Right lobe of liver (tissue), 6 donors: ENCODE results near the gene SHC3. TPM values are rescaled to one million over a fixed set of nuclear protein-coding genes. Genes with fewer than 3 reads are reported as not detected.
A peak's percentile ranks its signal among the peaks of the same experiment; 100 is the strongest.

Experiments
- ATAC-seq, 4 donors: fragments of 200-7000 bp; cut with Tn5 transposase; one replicate each; pipeline ENCODE4 v1.9.1; 2020; ENCODE audit warnings: mild to moderate bottlenecking in 4 of 4, moderate library complexity in 4 of 4
- DNase-seq, 3 donors: peaks; one replicate each; pipeline ENCODE4 v3.0.0-alpha.2; 2020
- H3K27ac ChIP-seq, 3 donors: fragments of 200-600 bp; one replicate each; pipeline ENCODE4 v1.8.0; 2022
- H3K27me3 ChIP-seq, 2 donors: fragments of 200-600 bp; one replicate each; pipeline ENCODE4 v1.8.0; 2022
- H3K36me3 ChIP-seq, 4 donors: fragments of 200-600 bp; sonication (generic) in 1 of 4; one replicate each; pipeline versions ENCODE4 v1.5.1 to v1.8.0; 2017 to 2022; ENCODE audit warnings: control low read depth in 1 of 4
- H3K4me1 ChIP-seq, 4 donors: fragments of 200-600 bp; sonication (generic) in 1 of 4; one replicate each; pipeline versions ENCODE4 v1.5.1 to v1.8.0; 2017 to 2022; ENCODE audit warnings: control low read depth in 1 of 4
- H3K4me3 ChIP-seq, 3 donors: fragments of 200-600 bp; one replicate each; pipeline ENCODE4 v1.8.0; 2022
- H3K9me3 ChIP-seq, 4 donors: fragments of 200-600 bp; sonication (generic) in 1 of 4; one replicate each; pipeline versions ENCODE4 v1.5.1 to v1.8.0; 2017 to 2022; ENCODE audit warnings: control low read depth in 1 of 4
- POLR2A ChIP-seq: fragments of 450-650 bp; IDR thresholded peaks from one replicate; pipeline ENCODE4 v1.6.1; 2017; ENCODE audit warnings: antibody characterized with exemption, mild to moderate bottlenecking
- WGBS: methylation state at CpG from one replicate; pipeline ENCODE4 v1.1.6; 2018; ENCODE audit warnings: low coverage, low lambda C conversion rate; ENCODE audit not compliant: insufficient coverage; ENCODE audit errors: missing lambda C conversion rate; 5-methylcytosine and 5-hydroxymethylcytosine counted together
- intact Hi-C, 2 donors: fragments of 100-400 bp; cut with DNase I; formaldehyde crosslinking; loops; one replicate each; pipeline versions ENCODE4 v1.11.2 to v1.14.1; 2022
- total RNA-seq, 6 experiments: library from RNA; depleted of rRNA in 2 of 6; stranded (reverse); fragments of >200 nt in 2 of 6; fragmentation: NEBNext Ultra II Directional in 3 of 6; extraction: Animal tissue kit (Norgen Biotek cat#: 25700) in 3 of 6; gene quantifications; one replicate each; pipeline versions ENCODE4 v1.1.0 to v1.2.4, GENCODE V29; 2016 to 2023
- TF ChIP-seq, protein P1 (sequence below), 4 donors: fragments of 200-600 bp in 3 of 4; fragments of 450-650 bp in 1 of 4; IDR thresholded peaks; one replicate each; pipeline versions ENCODE4 v1.5.1 to v1.8.0; 2016 to 2022; ENCODE audit warnings: antibody characterized with exemption in 4 of 4, mild to moderate bottlenecking in 2 of 4
- donor health status: DM: no; HTN: yes; CAD: no.
- donor health status: DM: no; HTN: no; CAD: no.
- donor health status: DM: no; HTN: no; CAD: no.
- donor health status: DM: no; HTN: yes; CAD: no.
- donor health status: DM: no; HTN: yes; CAD: no.

SHC3 gene
- total RNA-seq, 6 experiments from 2014 or later: 0.05 to 0.35 (median 0.17) TPM

DNA sequence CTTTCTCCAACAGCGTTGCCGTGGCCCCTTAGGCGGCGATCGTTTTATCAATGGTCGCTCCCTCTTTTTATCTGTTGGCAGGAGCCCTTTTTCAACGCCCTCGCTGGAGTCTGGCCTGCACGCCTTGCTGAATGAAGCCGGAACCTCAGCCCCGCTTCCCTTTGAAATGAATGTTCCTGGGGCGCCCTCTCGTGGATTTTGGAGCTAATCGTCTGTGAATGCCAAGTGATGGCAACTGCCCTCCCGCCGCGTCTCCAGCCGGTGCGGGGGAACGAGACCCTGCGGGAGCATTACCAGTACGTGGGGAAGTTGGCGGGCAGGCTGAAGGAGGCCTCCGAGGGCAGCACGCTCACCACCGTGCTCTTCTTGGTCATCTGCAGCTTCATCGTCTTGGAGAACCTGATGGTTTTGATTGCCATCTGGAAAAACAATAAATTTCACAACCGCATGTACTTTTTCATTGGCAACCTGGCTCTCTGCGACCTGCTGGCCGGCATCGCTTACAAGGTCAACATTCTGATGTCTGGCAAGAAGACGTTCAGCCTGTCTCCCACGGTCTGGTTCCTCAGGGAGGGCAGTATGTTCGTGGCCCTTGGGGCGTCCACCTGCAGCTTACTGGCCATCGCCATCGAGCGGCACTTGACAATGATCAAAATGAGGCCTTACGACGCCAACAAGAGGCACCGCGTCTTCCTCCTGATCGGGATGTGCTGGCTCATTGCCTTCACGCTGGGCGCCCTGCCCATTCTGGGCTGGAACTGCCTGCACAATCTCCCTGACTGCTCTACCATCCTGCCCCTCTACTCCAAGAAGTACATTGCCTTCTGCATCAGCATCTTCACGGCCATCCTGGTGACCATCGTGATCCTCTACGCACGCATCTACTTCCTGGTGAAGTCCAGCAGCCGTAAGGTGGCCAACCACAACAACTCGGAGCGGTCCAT is 177.4 kb downstream of the SHC3 start:
- DNase-seq (peak; percentile 83 to 87 (median 87)), ATAC-seq (peak; percentile 84 to 91 (median 88))
- H3K4me3 ChIP-seq: no peak overlapping the region
- intact Hi-C loops: loop anchor here (5.0 kb wide), 1 partner anchor 409 kb away; no protein-coding TSS in a partner anchor
- peaks cover 0 to 5% (median 2%) of the 10 kb centered on the region in 4 donors for H3K4me1 ChIP-seq
- no peak overlapping the region for H3K27ac ChIP-seq
- H3K9me3 ChIP-seq: no peaks in the 10 kb centered on the region
- TF ChIP-seq, protein P1, sequence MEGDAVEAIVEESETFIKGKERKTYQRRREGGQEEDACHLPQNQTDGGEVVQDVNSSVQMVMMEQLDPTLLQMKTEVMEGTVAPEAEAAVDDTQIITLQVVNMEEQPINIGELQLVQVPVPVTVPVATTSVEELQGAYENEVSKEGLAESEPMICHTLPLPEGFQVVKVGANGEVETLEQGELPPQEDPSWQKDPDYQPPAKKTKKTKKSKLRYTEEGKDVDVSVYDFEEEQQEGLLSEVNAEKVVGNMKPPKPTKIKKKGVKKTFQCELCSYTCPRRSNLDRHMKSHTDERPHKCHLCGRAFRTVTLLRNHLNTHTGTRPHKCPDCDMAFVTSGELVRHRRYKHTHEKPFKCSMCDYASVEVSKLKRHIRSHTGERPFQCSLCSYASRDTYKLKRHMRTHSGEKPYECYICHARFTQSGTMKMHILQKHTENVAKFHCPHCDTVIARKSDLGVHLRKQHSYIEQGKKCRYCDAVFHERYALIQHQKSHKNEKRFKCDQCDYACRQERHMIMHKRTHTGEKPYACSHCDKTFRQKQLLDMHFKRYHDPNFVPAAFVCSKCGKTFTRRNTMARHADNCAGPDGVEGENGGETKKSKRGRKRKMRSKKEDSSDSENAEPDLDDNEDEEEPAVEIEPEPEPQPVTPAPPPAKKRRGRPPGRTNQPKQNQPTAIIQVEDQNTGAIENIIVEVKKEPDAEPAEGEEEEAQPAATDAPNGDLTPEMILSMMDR (IDR thresholded peaks at IDR 0.05): peak; percentile 74 to 84 (median 80)
- no peak for TF ChIP-seq POLR2A
- H3K27me3 ChIP-seq: no peaks in the 10 kb centered on the region
- no peaks in the 10 kb centered on the region for H3K36me3 ChIP-seq
- WGBS: 11% methylated on average over 32 of the region's 52 CpGs

DNA sequence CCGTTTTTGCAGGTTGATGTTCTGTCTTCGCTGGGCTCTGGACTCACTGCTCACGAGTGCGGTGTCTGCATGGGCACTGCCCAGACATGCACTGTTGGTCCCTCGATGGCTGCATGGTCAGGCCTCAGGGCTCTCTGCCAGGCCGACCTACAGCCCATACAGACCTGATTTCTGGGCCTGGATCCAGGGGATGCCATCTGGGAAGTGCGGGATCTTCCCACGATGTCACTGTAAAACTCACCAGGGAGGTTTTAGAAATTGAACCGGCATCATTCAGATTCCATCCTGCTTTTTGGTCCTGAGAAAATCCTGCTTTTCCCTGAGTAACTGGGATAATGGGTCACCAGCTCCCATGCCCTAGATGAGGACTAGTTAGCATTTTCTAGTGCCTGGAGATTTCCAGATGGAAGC is 178.2 kb downstream of the SHC3 start:
- H3K27me3 ChIP-seq: no peaks in the 10 kb centered on the region
- 80% methylated on average over 9 of the region's 9 CpGs for WGBS
- H3K4me1 ChIP-seq: peaks cover 0 to 5% (median 2%) of the 10 kb centered on the region in 4 donors
- intact Hi-C loops: loop anchor here (5.0 kb wide), 1 partner anchor 408 kb away; no protein-coding TSS in a partner anchor
- no peaks in the 10 kb centered on the region for H3K9me3 ChIP-seq
- no peaks in the 10 kb centered on the region for H3K36me3 ChIP-seq
- H3K4me3 ChIP-seq: no peak overlapping the region
- H3K27ac ChIP-seq: no peak overlapping the region
- no peak for DNase-seq
- no peak for TF ChIP-seq POLR2A
- TF ChIP-seq, protein P1 (IDR thresholded peaks at IDR 0.05): no peak
- ATAC-seq: no peak

DNA sequence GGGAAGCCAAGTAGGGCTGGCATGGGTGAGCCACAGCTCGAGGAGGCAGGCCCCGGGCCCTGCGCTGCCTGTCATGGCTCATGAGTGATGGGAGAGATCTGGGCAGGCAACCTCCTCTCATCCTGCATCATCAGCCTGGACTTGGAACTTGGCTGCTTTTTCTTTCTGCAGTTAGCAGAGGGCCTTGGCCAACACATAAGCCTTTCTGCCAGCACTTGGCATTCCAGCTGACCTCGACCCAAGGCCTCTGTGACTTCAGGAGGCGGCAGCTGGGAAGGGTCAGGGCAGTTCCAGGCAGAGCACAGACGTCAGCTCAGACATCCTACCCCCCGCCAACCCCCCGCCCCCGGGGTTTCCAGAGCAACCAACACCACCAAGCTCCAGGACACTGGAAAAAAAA is 179.7 kb downstream of the SHC3 start:
- no peaks in the 10 kb centered on the region for H3K27me3 ChIP-seq
- peaks cover 0 to 9% (median 2%) of the 10 kb centered on the region in 4 donors for H3K4me1 ChIP-seq
- DNase-seq (peak; percentile 47 to 82 (median 57)), ATAC-seq (peak; percentile 24 to 83 (median 69))
- H3K9me3 ChIP-seq: no peaks in the 10 kb centered on the region
- WGBS: no CpG with 5 or more reads among the region's 9 CpGs
- no peak overlapping the region for H3K27ac ChIP-seq
- no peak overlapping the region for H3K4me3 ChIP-seq
- TF ChIP-seq POLR2A: no peak
- TF ChIP-seq, protein P1 (IDR thresholded peaks at IDR 0.05): no peak
- intact Hi-C loops: no loop called here
- H3K36me3 ChIP-seq: no peaks in the 10 kb centered on the region

DNA sequence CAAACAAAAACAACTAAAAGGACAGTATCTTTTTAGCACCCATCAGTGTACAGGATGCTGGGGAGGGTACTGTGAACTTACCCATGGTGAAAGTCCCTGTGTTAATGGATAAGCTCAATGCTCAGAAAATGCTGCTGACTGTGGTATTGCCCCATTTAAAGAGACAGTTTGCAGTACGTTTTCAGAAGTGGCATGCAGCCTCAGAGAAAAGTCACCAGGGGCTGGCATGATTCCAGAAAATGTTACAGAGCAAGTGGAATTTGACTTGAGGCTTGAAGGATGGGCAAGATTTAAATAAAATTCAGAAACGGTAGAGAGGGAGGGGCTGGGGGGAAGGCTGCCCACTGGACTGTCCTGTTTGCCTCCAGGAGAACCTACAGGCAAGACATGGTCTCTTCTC is 180.1 kb downstream of the SHC3 start:
- DNase-seq: no peak
- TF ChIP-seq, protein P1 (IDR thresholded peaks at IDR 0.05): no peak
- TF ChIP-seq POLR2A: no peak
- no peaks in the 10 kb centered on the region for H3K27me3 ChIP-seq
- no peaks in the 10 kb centered on the region for H3K36me3 ChIP-seq
- no peaks in the 10 kb centered on the region for H3K9me3 ChIP-seq
- peak in 2 of 4 donors; percentile 14 to 26 for ATAC-seq
- H3K27ac ChIP-seq: no peak overlapping the region
- intact Hi-C loops: no loop called here
- 21% methylated on average over 2 of the region's 2 CpGs for WGBS
- peaks cover 0 to 13% (median 2%) of the 10 kb centered on the region in 4 donors for H3K4me1 ChIP-seq
- no peak overlapping the region for H3K4me3 ChIP-seq
